ENCODE measurements around the gene POU3F4.

POU3F4 gene

DNA sequence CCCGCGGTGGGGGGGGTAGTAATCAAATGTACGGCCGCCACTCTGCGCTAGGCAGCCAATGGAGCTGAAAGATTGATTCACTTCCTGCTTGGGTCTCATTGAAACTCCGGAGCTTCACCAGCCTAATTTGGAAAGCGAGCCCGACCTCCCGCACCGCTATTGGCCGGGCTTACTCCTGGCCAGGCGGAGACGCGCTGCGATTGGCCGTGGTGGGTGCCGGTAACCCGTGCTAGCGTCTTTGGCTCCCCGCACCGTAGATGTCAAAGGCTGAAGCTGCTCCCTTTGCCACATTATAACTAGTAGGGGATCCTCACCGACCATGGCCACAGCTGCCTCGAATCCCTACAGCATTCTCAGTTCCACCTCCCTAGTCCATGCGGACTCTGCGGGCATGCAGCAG, at the start of gene POU3F4:
Gene POU3F4, plus strand, starts transcription at position 285 of the 400 bp plus-strand sequence. Its CDS starts 35 bp downstream, at position 320.
- no peak for DNase-seq (ENCODE audit: low read depth)

DNA sequence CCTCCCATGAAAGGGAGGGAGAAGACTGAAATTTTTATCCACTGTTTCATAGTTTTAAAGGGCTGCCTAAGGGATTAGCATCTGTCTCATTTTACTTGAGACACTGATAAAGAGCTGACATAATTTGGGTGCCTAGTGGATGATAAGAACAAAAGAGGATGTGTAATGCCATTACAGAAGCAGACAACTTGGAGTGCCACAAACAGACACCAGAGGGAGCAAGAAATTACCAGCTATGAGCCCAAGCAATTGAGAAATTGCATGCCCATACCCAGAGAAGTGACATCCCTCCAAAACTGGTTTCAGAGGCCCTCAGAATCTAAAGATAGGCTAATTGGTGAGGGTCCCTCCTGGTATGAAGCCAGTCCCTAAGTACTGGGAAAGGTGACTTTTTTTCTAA, 38.5 kb upstream of the POU3F4 start:
- DNase-seq (ENCODE audit: low read depth), result no peak

DNA sequence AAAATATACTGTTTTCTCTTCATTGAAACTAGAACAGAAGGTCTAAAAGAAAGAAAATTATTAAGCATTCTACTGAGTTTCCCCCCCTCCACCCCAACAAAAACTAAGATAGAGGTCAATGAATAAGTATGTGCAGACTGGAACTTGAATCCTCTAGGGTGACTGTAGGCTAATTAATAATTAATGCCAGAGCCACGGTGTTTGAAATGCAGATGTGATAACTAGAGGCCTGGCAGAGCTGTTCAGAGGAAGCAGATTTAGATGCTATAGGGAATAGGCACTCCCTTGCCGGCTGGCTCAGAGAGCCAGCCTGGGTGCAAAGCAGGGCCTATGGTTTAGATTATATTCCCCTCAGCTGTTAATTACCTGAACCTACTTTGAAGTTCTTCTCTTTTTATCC, 12.2 kb upstream of the POU3F4 start:
- no peak for DNase-seq (ENCODE audit: low read depth)

- no peak for DNase-seq (ENCODE audit: low read depth)
These were observed 7.1 kb upstream of the POU3F4 start for GRCh38 chrX:83501003-83501402.

DNA sequence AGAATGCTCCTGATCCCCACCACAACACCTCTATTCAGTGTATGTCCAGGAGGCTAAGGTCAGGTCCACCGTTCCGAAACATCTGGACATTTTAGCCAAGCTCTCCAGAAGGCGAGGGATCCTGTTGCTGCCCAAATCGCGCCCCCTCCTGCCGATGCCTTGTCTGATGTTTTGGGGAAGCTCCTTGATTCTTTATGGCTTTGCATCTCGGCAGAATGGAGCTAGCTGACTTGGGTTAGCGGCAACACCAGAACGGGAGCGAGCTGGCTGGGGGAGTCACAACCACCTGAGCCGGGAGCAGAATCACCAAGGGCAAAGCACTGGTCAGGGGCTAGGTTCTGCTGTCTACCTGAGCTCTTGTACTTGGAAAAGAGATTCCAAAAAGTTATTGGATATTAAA, 6.6 kb upstream of the POU3F4 start:
- DNase-seq (ENCODE audit: low read depth), result no peak

- DNase-seq (ENCODE audit: low read depth), result no peak
These were observed 3.2 kb upstream of the POU3F4 start for GRCh38 chrX:83504721-83505479.

DNA sequence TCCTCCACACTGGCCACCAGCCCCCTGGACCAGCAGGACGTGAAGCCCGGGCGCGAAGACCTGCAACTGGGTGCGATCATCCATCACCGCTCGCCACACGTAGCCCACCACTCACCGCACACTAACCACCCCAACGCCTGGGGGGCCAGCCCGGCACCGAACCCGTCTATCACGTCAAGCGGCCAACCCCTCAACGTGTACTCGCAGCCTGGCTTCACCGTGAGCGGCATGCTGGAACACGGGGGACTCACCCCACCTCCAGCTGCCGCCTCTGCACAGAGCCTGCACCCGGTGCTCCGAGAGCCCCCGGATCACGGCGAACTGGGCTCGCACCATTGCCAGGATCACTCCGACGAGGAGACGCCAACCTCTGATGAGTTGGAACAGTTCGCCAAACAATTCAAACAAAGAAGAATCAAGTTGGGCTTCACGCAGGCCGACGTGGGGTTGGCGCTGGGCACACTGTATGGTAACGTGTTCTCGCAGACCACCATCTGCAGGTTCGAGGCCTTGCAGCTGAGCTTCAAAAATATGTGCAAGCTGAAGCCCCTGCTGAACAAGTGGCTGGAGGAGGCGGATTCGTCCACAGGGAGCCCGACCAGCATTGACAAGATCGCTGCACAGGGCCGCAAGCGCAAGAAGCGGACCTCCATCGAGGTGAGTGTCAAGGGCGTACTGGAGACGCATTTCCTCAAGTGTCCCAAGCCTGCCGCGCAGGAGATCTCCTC, 600 bp downstream of the POU3F4 start:
- no peak for DNase-seq (ENCODE audit: low read depth)

DNA sequence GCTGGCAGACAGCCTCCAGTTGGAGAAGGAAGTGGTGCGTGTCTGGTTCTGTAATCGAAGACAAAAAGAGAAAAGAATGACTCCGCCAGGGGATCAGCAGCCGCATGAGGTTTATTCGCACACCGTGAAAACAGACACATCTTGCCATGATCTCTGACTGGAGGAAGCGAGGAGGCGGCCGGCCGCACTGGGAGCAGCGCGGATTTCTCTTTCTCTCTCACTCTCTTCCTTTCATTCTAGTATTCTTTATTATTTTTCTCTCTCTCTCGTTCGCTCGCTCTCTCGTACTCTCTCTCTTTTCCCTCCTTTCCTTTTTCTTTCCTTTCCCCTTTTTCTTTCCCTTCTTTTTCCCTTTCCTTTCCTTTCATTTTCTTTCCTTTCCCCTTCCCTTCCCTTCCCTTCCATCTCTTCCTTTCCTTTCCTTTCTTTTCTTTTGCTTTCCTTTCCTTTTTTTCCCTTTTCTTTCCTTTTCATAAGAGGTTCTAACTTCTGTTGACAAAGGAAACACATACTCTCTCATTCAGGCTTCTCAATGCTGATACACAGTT, 1.2 kb downstream of the POU3F4 start:
- DNase-seq (ENCODE audit: low read depth), result no peak

GRCh38 chrX:83510510-83511062, 2.5 kb downstream of the POU3F4 start:
- no peak for DNase-seq (ENCODE audit: low read depth)

DNA sequence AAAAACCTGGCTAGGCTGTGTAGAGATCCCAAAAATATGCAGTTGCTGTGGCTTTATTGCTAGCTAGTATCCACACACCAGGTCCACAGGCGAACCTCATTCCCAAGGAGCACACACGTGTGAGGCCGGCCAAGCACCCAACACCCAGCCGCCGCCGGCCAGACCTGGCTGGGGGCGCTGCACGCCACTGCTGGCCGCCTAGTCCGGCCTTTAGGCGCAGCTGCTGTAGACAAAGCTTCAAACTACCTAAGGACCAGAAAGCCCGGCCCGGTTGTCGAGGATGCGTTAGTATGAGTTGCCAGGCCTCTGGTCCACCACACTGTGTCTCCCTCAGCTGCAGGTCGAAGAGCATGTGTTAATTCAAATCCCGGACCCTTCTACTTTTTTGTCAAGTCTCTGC, 3.1 kb downstream of the POU3F4 start:
- DNase-seq (ENCODE audit: low read depth), result no peak

- DNase-seq (ENCODE audit: low read depth), result no peak
These were observed 4.0 kb downstream of the POU3F4 start for GRCh38 chrX:83512111-83512510.

GRCh38 chrX:83516597-83516996, 8.5 kb downstream of the POU3F4 start:
- no peak for DNase-seq (ENCODE audit: low read depth)

DNA sequence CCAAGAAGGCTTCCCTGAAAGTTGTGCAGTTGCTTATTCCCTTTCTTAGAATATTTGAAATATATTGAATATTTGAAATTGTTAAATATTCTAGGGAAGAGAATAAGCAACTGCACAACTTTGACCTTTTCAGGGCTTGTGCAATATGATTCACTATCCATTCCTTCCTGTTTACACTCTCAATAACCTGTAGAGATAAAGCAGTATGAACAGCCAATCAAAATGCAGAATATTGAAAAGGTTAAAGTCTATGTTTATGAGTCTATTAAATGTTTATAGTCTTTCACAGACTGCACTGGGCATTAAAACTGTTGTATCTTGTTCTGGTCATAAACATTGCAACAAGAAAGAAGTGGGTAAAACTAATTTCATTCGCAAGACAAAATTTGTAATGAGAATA, 13.8 kb downstream of the POU3F4 start:
- no peak for DNase-seq (ENCODE audit: low read depth)

- no peak for DNase-seq (ENCODE audit: low read depth)
These were observed 21.9 kb downstream of the POU3F4 start for GRCh38 chrX:83529950-83530349.

DNA sequence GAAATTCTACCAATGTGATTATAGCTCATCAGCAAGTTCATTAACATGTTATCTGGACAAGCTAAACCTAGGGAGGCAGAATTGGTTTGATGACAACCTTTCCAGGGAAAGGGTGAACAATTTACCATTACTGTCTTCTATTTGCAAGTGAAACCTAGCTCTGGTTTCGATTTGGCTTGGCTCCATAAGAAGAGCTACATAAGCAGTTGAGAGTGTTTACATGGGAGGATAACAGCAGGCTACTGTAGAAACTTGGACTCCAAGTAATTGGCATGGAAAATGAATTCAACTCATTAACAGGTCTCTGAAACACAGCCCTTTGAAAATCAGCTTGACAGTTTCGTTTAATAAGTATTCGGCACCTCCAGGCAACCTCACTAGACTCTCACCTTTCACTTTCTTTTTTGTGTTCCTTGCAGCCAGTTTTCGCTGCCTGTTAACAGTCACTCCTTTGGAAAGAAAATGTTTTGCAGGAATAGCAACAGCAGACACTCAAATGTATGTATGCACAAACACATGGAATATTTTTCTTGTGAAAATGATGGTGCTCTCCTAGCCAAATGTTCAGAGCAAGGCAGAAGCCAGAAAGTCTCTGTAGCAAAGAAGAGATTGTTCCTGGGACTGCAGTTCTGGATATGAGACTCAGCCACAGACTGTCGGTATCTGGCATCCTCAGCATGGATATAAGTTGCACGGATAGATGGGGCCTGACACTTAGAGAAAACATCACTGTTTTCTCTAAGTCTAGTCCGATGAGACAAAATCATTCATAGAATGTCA, 27.5 kb downstream of the POU3F4 start:
- DNase-seq (ENCODE audit: low read depth), result no peak
